Upper lobe of left lung (tissue), 4 donors: ENCODE data around the gene TOMM20.

Source experiments
- EP300 ChIP-seq, 4 donors: sonication (generic); formaldehyde crosslinking; IDR thresholded peaks; one replicate each; pipeline ENCODE4 v1.5.1; 2017; ENCODE audit warnings: antibody characterized with exemption in 4 of 4, control low read depth in 2 of 4
- POLR2A ChIP-seq, 4 donors: fragments of 450-650 bp; IDR thresholded peaks; one replicate each; pipeline ENCODE4 v1.5.1; 2016 to 2017; ENCODE audit warnings: antibody characterized with exemption in 4 of 4, mild to moderate bottlenecking in 2 of 4

GRCh38 chr1:235093696-235094592 lies 34.7 kb downstream of the TOMM20 start:
- TF ChIP-seq POLR2A (IDR thresholded peaks at IDR 0.05) = no peak
- TF ChIP-seq EP300 (IDR thresholded peaks at IDR 0.05) = no peak
